ENCODE results near the gene FAM180B. TPM values are rescaled to one million over a fixed set of nuclear protein-coding genes. Genes with fewer than 3 reads are reported as not detected.

FAM180B gene
- total RNA-seq, 1 experiment from 2014 or later: not detected

DNA sequence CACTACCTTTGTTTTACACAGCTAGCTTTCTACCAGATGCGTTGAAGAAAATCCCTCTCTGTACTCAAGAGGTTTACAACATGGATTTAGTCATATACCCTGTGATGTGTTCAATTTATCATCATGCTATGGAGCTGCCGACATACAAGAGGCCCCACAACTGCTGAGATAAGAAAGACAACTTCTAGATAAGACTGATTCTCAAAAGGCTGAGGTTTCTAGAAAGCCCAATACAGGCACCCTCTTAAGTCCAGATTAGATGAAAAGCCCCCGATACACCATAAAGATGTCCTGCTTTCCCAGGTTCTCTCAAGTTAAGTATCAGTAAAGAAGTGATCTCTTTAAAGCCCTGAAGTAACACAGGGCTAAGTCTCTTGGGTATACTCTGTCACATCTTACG is 41.5 kb downstream of the FAM180B start:
- CTCF ChIA-PET: no interaction called here
- no peak for ATAC-seq

More for the DNA sequence above, 41.5 kb downstream of the FAM180B start:
- intact Hi-C loops (cut with micrococcal nuclease): no loop called here
- POLR2A ChIA-PET: interaction anchor here (0.9 to 1.5 kb wide), 2 partner anchors 9 to 11 kb away, joined by 3 read pairs; no protein-coding TSS in a partner anchor
- no peak overlapping the region for H3K9ac ChIP-seq (ENCODE audit: low read length)
- H3K27ac ChIP-seq (ENCODE audit: low read depth, low read length): no peak overlapping the region
- no peaks in the 10 kb centered on the region for H3K79me2 ChIP-seq (ENCODE audit: insufficient read depth, low read length)
- TF ChIP-seq ZBTB33 (IDR thresholded peaks at IDR 0.05; ENCODE audit: extremely low read depth, insufficient replicate concordance, low read length): no peak
- no peak for TF ChIP-seq ELF1 (IDR thresholded peaks at IDR 0.05; ENCODE audit: borderline replicate concordance, low read depth)
- no peak for TF ChIP-seq CBX3 (IDR thresholded peaks at IDR 0.05; ENCODE audit: low read depth)
- TF ChIP-seq YY1 (IDR thresholded peaks at IDR 0.05; ENCODE audit: extremely low read depth, insufficient replicate concordance, low read depth, low read length): no peak
- TF ChIP-seq TCF7L2 (IDR thresholded peaks at IDR 0.05; ENCODE audit: borderline replicate concordance, extremely low read depth, insufficient read depth, insufficient read length): no peak
- TF ChIP-seq EGR1 (IDR thresholded peaks at IDR 0.05; ENCODE audit: low read depth): no peak
- TF ChIP-seq ZFX (IDR thresholded peaks at IDR 0.05): no peak
- no peak for TF ChIP-seq SRF (IDR thresholded peaks at IDR 0.05; ENCODE audit: low read depth)
- TF ChIP-seq, protein P1, sequence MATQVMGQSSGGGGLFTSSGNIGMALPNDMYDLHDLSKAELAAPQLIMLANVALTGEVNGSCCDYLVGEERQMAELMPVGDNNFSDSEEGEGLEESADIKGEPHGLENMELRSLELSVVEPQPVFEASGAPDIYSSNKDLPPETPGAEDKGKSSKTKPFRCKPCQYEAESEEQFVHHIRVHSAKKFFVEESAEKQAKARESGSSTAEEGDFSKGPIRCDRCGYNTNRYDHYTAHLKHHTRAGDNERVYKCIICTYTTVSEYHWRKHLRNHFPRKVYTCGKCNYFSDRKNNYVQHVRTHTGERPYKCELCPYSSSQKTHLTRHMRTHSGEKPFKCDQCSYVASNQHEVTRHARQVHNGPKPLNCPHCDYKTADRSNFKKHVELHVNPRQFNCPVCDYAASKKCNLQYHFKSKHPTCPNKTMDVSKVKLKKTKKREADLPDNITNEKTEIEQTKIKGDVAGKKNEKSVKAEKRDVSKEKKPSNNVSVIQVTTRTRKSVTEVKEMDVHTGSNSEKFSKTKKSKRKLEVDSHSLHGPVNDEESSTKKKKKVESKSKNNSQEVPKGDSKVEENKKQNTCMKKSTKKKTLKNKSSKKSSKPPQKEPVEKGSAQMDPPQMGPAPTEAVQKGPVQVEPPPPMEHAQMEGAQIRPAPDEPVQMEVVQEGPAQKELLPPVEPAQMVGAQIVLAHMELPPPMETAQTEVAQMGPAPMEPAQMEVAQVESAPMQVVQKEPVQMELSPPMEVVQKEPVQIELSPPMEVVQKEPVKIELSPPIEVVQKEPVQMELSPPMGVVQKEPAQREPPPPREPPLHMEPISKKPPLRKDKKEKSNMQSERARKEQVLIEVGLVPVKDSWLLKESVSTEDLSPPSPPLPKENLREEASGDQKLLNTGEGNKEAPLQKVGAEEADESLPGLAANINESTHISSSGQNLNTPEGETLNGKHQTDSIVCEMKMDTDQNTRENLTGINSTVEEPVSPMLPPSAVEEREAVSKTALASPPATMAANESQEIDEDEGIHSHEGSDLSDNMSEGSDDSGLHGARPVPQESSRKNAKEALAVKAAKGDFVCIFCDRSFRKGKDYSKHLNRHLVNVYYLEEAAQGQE (IDR thresholded peaks at IDR 0.05; ENCODE audit: low read depth): no peak
- no peak for TF ChIP-seq ZNF274 (IDR thresholded peaks at IDR 0.05; ENCODE audit: low read depth, low read length)
- TF ChIP-seq ATF3 (IDR thresholded peaks at IDR 0.05): no peak
- TF ChIP-seq RAD21 (IDR thresholded peaks at IDR 0.05; ENCODE audit: low read depth): no peak
- TF ChIP-seq SP1 (IDR thresholded peaks at IDR 0.05; ENCODE audit: low read depth): no peak
- TF ChIP-seq POLR2AphosphoS5 (IDR thresholded peaks at IDR 0.05; ENCODE audit: low read depth, low read length): no peak
- TF ChIP-seq JUND (IDR thresholded peaks at IDR 0.05): no peak
- no TSS peak for BruUV-seq (replicated peaks)
- no peaks in the 10 kb centered on the region for H3K9me2 ChIP-seq (ENCODE audit: insufficient read depth)
- H2AFZ ChIP-seq (ENCODE audit: low read depth, low read length, poor library complexity, severe bottlenecking): no peak overlapping the region
- no peaks in the 10 kb centered on the region for H3K9me3 ChIP-seq (ENCODE audit: control insufficient read depth in 1 of 2, insufficient read depth in 1 of 2, low read depth in 1 of 2, low read length in 2 of 2)
- RAD21 ChIA-PET (ENCODE audit: low non-redundant PET in 1 of 2, low total read pairs in 2 of 2, uncharacterized antibody in 2 of 2, unreplicated experiment in 2 of 2): no interaction called here
- H3K4me3 ChIP-seq (replicated peaks in 1 of 2; ENCODE audit: low read depth in 1 of 2, low read length in 2 of 2): no peak overlapping the region
- H3K27me3 ChIP-seq (ENCODE audit: insufficient read depth, low read length): no peaks in the 10 kb centered on the region
- H4K20me1 ChIP-seq (ENCODE audit: insufficient read depth): no peaks in the 10 kb centered on the region
- no peaks in the 10 kb centered on the region for H3K4me1 ChIP-seq (ENCODE audit: control insufficient read depth in 1 of 2, insufficient read depth in 2 of 2, low read length in 2 of 2)
- peaks cover 47 to 48% of the 10 kb centered on the region in 2 experiments for H3K36me3 ChIP-seq (ENCODE audit: control insufficient read depth in 1 of 2, insufficient read depth in 2 of 2, low read length in 2 of 2)
- H3K4me2 ChIP-seq (ENCODE audit: low read length): no peak overlapping the region
- DNase-seq (ENCODE audit: low read depth, low spot score): no peak
